ENCODE data around the gene ZNF774. TPM values are rescaled to one million over a fixed set of nuclear protein-coding genes. Genes with fewer than 3 reads are reported as not detected.

ZNF774 gene
- total and polyA plus RNA-seq, 2 of the 13 experiments (the other 11 are each of a cell fraction or from before 2014, with no cell fraction given), result 0.59 to 1.4 TPM

- TF ChIP-seq ZNF512B (CRISPR knock-in tag; IDR thresholded peaks at IDR 0.05; ENCODE audit: borderline replicate concordance) (no peak), ZFAT (CRISPR knock-in tag; conservative IDR thresholded peaks at IDR 0.05) (no peak), HNRNPH1 (optimal IDR thresholded peaks at IDR 0.05; ENCODE audit: low read depth, low read length) (no peak), ZNF710 (CRISPR knock-in tag; IDR thresholded peaks at IDR 0.05; ENCODE audit: borderline replicate concordance) (0 out of 2 replicates have a peak, but pooled peaks have one; percentile 46), ZBTB39 (CRISPR knock-in tag; IDR thresholded peaks at IDR 0.05) (no peak), ZNF740 (CRISPR knock-in tag; IDR thresholded peaks at IDR 0.05) (no peak), SPEN (CRISPR knock-in tag; IDR thresholded peaks at IDR 0.05; ENCODE audit: low read depth) (0 out of 2 replicates have a peak, but pooled peaks have one; percentile 29), CHCHD3 (CRISPR knock-in tag; IDR thresholded peaks at IDR 0.05) (0 out of 2 replicates have a peak, but pooled peaks have one; percentile 82), DPF2 (CRISPR knock-in tag; IDR thresholded peaks at IDR 0.05; ENCODE audit: borderline replicate concordance, low read depth) (no peak), MXD4 (CRISPR knock-in tag; IDR thresholded peaks at IDR 0.05) (no peak)
- TF ChIP-seq, protein P1, sequence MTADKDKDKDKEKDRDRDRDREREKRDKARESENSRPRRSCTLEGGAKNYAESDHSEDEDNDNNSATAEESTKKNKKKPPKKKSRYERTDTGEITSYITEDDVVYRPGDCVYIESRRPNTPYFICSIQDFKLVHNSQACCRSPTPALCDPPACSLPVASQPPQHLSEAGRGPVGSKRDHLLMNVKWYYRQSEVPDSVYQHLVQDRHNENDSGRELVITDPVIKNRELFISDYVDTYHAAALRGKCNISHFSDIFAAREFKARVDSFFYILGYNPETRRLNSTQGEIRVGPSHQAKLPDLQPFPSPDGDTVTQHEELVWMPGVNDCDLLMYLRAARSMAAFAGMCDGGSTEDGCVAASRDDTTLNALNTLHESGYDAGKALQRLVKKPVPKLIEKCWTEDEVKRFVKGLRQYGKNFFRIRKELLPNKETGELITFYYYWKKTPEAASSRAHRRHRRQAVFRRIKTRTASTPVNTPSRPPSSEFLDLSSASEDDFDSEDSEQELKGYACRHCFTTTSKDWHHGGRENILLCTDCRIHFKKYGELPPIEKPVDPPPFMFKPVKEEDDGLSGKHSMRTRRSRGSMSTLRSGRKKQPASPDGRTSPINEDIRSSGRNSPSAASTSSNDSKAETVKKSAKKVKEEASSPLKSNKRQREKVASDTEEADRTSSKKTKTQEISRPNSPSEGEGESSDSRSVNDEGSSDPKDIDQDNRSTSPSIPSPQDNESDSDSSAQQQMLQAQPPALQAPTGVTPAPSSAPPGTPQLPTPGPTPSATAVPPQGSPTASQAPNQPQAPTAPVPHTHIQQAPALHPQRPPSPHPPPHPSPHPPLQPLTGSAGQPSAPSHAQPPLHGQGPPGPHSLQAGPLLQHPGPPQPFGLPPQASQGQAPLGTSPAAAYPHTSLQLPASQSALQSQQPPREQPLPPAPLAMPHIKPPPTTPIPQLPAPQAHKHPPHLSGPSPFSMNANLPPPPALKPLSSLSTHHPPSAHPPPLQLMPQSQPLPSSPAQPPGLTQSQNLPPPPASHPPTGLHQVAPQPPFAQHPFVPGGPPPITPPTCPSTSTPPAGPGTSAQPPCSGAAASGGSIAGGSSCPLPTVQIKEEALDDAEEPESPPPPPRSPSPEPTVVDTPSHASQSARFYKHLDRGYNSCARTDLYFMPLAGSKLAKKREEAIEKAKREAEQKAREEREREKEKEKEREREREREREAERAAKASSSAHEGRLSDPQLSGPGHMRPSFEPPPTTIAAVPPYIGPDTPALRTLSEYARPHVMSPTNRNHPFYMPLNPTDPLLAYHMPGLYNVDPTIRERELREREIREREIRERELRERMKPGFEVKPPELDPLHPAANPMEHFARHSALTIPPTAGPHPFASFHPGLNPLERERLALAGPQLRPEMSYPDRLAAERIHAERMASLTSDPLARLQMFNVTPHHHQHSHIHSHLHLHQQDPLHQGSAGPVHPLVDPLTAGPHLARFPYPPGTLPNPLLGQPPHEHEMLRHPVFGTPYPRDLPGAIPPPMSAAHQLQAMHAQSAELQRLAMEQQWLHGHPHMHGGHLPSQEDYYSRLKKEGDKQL (CRISPR knock-in tag; IDR thresholded peaks at IDR 0.05; ENCODE audit: low read depth), result no peak
Measured at GRCh38 chr15:90352107-90352893, at the start of gene ZNF774 (continued).
